ENCODE results near the gene BLOC1S4. TPM values are rescaled to one million over a fixed set of nuclear protein-coding genes. Genes with fewer than 3 reads are reported as not detected.

BLOC1S4 gene
- total RNA-seq, 1 experiment from 2014 or later: 15.7 TPM

GRCh38 chr4:6710996-6711395 lies 5.0 kb upstream of the BLOC1S4 start:
- intact Hi-C loops (cut with micrococcal nuclease): no loop called here
- peaks cover 0 to 14% of the 10 kb centered on the region in 2 experiments; a peak in 3 of 4 replicates for H3K36me3 ChIP-seq (ENCODE audit: control insufficient read depth in 1 of 2, insufficient read depth in 2 of 2, low read length in 2 of 2)
- no peak overlapping the region for H3K27ac ChIP-seq (ENCODE audit: low read depth, low read length)
- BruUV-seq (replicated peaks): no TSS peak
- DNase-seq (ENCODE audit: low read depth, low spot score): no peak
- H3K9me3 ChIP-seq (ENCODE audit: control insufficient read depth in 1 of 2, insufficient read depth in 1 of 2, low read depth in 1 of 2, low read length in 2 of 2): no peaks in the 10 kb centered on the region
- no peak overlapping the region for H3K9ac ChIP-seq (ENCODE audit: low read length)
- no peak for ATAC-seq
- POLR2A ChIA-PET: no interaction called here
- RAD21 ChIA-PET (ENCODE audit: low non-redundant PET in 1 of 2, low total read pairs in 2 of 2, uncharacterized antibody in 2 of 2, unreplicated experiment in 2 of 2): no interaction called here
- peaks cover 35% of the 10 kb centered on the region for H3K79me2 ChIP-seq (ENCODE audit: insufficient read depth, low read length)
- TF ChIP-seq SRF (IDR thresholded peaks at IDR 0.05; ENCODE audit: low read depth): no peak
- H4K20me1 ChIP-seq (ENCODE audit: insufficient read depth): no peaks in the 10 kb centered on the region
- CTCF ChIA-PET: no interaction called here
- no peaks in the 10 kb centered on the region for H3K27me3 ChIP-seq (ENCODE audit: insufficient read depth, low read length)
- no peak overlapping the region for H3K4me3 ChIP-seq (replicated peaks in 1 of 2; ENCODE audit: low read depth in 1 of 2, low read length in 2 of 2)
- H3K4me1 ChIP-seq (ENCODE audit: control insufficient read depth in 1 of 2, insufficient read depth in 2 of 2, low read length in 2 of 2): peaks cover 11 to 30% of the 10 kb centered on the region in 2 experiments
- no peaks in the 10 kb centered on the region for H3K9me2 ChIP-seq (ENCODE audit: insufficient read depth)
- H2AFZ ChIP-seq (ENCODE audit: low read depth, low read length, poor library complexity, severe bottlenecking): no peak overlapping the region
- no peak overlapping the region for H3K4me2 ChIP-seq (ENCODE audit: low read length)

GRCh38 chr4:6714954-6715353 lies 1.0 kb upstream of the BLOC1S4 start:
- CTCF ChIA-PET: no interaction called here
- Histone ChIP-seq H3K9me3 (ENCODE audit: control insufficient read depth in 1 of 2, insufficient read depth in 1 of 2, low read depth in 1 of 2, low read length in 2 of 2) (no peaks in the 10 kb centered on the region), H3K36me3 (ENCODE audit: control insufficient read depth in 1 of 2, insufficient read depth in 2 of 2, low read length in 2 of 2) (no peaks in the 10 kb centered on the region), H3K4me3 (replicated peaks in 1 of 2; ENCODE audit: low read depth in 1 of 2, low read length in 2 of 2) (no peak overlapping the region), H3K9me2 (ENCODE audit: insufficient read depth) (no peaks in the 10 kb centered on the region), H3K9ac (ENCODE audit: low read length) (no peak overlapping the region), H4K20me1 (ENCODE audit: insufficient read depth) (no peaks in the 10 kb centered on the region), H2AFZ (ENCODE audit: low read depth, low read length, poor library complexity, severe bottlenecking) (no peak overlapping the region), H3K4me2 (ENCODE audit: low read length) (no peak overlapping the region), H3K4me1 (ENCODE audit: control insufficient read depth in 1 of 2, insufficient read depth in 2 of 2, low read length in 2 of 2) (peaks cover 7 to 22% of the 10 kb centered on the region in 2 experiments; a peak in 3 of 4 replicates), H3K27ac (ENCODE audit: low read depth, low read length) (no peak overlapping the region), H3K79me2 (ENCODE audit: insufficient read depth, low read length) (peaks cover 14% of the 10 kb centered on the region), H3K27me3 (ENCODE audit: insufficient read depth, low read length) (no peaks in the 10 kb centered on the region)
- DNase-seq (ENCODE audit: low read depth, low spot score): no peak
- POLR2A ChIA-PET: no interaction called here
- intact Hi-C loops (cut with micrococcal nuclease): no loop called here
- RAD21 ChIA-PET (ENCODE audit: low non-redundant PET in 1 of 2, low total read pairs in 2 of 2, uncharacterized antibody in 2 of 2, unreplicated experiment in 2 of 2): no interaction called here
- BruUV-seq (replicated peaks): no TSS peak
- no peak for ATAC-seq
- TF ChIP-seq ELF1 (IDR thresholded peaks at IDR 0.05; ENCODE audit: borderline replicate concordance, low read depth) (no peak), POLR2A (IDR thresholded peaks at IDR 0.05; ENCODE audit: borderline replicate concordance, extremely low read depth, insufficient read depth, insufficient read length) (no peak), MAX (IDR thresholded peaks at IDR 0.05) (no peak), EZH2 (IDR thresholded peaks at IDR 0.05) (no peak), ZFX (IDR thresholded peaks at IDR 0.05) (no peak), ZBTB33 (IDR thresholded peaks at IDR 0.05; ENCODE audit: extremely low read depth, insufficient replicate concordance, low read length) (no peak), YY1 (IDR thresholded peaks at IDR 0.05; ENCODE audit: extremely low read depth, insufficient replicate concordance, low read depth, low read length) (no peak), ATF3 (IDR thresholded peaks at IDR 0.05) (no peak), TCF7L2 (IDR thresholded peaks at IDR 0.05; ENCODE audit: borderline replicate concordance, extremely low read depth, insufficient read depth, insufficient read length) (no peak), SRF (IDR thresholded peaks at IDR 0.05; ENCODE audit: low read depth) (no peak), SIN3A (IDR thresholded peaks at IDR 0.05; ENCODE audit: low read depth) (no peak), FOSL1 (IDR thresholded peaks at IDR 0.05; ENCODE audit: low read depth) (no peak), RAD21 (IDR thresholded peaks at IDR 0.05; ENCODE audit: low read depth) (no peak), CTCF (IDR thresholded peaks at IDR 0.05 in 2 of 3, conservative IDR thresholded peaks at IDR 0.05 in 1 of 3; ENCODE audit: borderline replicate concordance in 1 of 3, insufficient read depth in 1 of 3, low read depth in 2 of 3, low read length in 2 of 3) (no peak), CEBPB (IDR thresholded peaks at IDR 0.05; ENCODE audit: low read depth) (no peak), POLR2AphosphoS5 (IDR thresholded peaks at IDR 0.05; ENCODE audit: low read depth, low read length) (no peak), ZNF274 (IDR thresholded peaks at IDR 0.05; ENCODE audit: low read depth, low read length) (no peak), EGR1 (IDR thresholded peaks at IDR 0.05; ENCODE audit: low read depth) (no peak)
